GM18526 (cell line): ENCODE measurements around the gene ZNF716.

ENCODE experiments used
- POLR2A ChIP-seq: IDR thresholded peaks from 3 replicates; pipeline ENCODE4 v1.6.1; 2011; ENCODE audit not compliant: insufficient read length; ENCODE audit errors: extremely low read depth

Gene ZNF716

DNA sequence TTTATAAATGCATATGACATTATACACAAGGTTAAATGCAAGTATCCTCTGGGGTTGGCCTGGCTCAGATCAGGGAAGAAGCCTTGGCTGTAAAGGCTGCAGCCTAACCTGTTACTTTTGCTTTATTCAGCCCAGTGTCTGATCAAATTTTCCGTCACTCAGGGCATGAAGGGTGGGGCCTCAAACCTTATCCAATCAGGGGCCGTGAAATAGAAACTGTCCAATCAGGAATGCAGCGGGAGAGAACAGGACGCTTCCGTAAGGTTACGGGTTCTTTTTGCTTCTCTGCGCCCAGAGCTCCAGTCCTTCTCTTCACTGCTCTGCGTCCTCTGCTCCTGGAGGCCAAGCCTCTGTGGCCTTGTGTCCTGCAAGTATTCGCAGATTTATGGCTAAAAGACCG is at the start of gene ZNF716:
Gene ZNF716 (plus strand): TSS at position 274 of the 400 bp plus-strand sequence. CDS start 112 bp downstream, at position 386.
- no peak for TF ChIP-seq POLR2A

DNA sequence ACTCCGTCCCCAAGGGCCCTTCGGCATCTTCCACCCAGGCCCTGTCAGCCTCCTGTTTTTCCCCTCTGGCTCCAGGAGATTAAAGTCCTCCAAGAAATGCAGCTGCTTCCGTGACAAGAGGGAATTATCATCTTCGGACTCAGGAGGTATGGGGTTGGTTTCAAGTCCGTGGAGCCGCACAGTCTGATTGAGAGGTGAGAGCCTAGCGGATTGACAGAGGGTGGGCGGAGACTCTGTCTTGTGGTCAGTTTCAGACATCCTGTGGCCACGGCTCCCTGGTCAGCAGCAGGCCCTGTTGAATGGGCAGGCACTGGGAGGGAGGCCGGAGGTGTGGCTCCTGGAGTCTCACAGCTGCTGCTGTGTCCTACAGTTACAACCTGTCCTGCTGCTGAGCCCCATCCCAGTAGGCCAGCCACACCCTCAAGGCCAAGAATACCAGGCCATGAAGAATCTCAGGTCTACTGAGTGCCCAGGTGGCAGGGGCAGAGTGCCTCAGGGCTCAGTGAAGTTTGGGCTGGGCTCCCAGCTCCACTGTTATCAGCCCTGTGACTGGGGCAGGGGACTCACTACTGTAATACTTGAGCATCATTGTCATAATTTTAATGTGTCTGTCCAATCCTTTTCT is 49.3 kb upstream of the ZNF716 start:
- TF ChIP-seq POLR2A, result no peak

DNA sequence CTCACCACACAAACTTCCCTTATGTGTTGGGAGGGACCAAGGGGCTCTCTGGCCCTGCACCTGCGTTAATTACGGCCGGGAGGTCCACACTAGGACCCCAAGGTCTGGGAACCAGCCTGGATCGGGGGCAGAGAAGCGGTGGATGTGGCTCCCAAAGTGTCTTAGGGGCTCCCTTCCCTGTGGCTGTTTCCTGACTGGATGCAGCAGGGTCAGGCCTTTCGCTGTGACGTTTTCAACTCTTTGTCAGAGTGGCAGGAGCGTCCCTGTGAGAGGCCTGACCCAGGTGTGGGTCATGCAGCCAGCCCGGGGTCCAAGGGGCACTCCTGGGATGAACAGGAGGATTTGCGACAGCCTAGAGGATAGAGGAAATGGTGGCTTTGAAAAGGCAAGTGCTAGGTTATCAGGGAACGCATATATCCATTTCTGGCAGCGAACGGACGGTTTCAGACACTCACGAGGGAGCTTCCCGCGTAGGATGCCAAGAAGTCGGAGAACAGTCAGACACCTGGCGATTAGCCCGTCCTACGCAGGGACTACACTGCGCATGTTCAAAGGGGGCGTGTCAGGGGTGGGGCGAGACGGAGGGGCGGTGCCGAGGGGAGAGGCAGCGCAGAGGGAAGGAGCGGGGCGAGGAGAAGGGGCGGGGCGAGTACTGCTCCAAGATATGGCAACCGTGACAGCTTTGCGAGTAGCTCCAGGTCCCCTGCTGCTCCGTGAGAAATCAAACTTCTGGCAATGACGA is 46.2 kb upstream of the ZNF716 start:
- TF ChIP-seq POLR2A, result no peak

DNA sequence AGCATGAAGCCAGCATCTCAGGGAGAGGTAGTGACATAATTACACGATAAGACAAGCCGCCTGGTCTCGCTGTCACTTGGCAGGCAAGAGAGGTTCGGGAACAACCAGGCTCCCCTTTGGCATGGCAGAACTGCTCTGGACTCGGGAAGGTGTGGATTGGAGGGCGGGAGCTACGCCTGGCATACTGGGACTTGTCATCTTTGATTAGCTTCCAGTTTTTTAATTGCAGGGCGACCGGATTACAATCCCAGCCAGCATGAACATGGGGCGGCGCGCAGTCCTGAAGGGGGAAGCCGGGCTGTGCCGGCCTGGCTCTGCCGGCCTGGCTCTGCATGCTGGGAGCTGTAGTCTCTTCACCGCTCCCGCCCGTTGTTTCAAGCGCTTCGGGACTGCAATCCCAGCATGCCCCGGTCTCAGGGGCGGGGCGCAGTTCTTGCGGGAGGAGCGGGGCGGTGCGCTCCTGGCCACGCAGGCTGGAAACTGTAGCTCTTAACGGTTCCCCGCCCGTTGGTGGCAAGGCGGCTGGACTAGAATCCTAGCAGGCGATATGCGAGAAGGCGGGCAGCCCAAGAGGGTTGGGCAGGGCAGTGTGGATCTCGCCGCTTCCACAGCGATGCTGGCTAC is 45.5 kb upstream of the ZNF716 start:
- no peak for TF ChIP-seq POLR2A

DNA sequence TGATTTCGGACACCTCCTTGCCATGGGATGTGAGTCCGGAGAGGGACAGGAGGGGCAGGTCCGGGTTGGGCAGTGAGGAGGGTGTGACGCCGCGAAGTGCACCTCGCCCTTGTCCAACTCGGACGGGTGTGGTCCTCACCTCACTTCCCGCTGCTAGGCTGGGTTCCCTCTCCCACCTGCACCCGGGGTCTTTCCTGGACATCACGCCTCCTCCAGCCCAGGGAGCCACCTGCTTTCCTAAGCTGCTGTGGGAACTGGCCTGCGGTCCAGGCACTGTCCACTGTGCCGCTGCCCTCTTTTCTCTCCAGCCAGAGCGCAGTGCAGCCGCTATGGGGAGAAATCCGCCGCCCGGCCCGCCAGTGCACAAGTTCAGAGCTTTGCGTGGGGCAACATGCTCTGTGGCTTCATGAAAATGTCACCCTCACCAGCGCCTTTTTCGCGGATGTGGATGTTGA is 45.0 kb upstream of the ZNF716 start:
- TF ChIP-seq POLR2A, result no peak

DNA sequence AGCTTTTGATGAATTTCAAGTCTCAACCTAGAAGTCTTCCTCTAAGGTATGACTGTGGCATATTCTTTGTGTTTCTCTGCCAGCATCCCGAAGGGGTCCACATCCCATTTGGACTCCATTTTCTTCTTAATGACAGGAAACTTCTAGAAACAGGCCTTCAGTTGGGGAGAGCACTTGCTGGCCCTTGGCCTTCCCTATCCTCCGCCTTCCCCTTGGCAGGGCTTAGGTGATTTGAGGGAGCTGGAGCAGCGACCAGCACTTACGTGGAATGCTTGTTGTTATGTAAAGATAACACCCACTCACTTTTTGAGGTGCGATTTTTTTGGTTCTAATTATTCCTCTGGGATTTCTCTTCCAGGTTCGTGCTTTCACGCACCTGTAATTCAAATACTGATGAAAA is 42.9 kb upstream of the ZNF716 start:
- no peak for TF ChIP-seq POLR2A

- TF ChIP-seq POLR2A, result no peak
These were observed 37.8 kb upstream of the ZNF716 start for GRCh38 chr7:57412168-57412567.

GRCh38 chr7:57412618-57413017 is 37.4 kb upstream of the ZNF716 start:
- no peak for TF ChIP-seq POLR2A

DNA sequence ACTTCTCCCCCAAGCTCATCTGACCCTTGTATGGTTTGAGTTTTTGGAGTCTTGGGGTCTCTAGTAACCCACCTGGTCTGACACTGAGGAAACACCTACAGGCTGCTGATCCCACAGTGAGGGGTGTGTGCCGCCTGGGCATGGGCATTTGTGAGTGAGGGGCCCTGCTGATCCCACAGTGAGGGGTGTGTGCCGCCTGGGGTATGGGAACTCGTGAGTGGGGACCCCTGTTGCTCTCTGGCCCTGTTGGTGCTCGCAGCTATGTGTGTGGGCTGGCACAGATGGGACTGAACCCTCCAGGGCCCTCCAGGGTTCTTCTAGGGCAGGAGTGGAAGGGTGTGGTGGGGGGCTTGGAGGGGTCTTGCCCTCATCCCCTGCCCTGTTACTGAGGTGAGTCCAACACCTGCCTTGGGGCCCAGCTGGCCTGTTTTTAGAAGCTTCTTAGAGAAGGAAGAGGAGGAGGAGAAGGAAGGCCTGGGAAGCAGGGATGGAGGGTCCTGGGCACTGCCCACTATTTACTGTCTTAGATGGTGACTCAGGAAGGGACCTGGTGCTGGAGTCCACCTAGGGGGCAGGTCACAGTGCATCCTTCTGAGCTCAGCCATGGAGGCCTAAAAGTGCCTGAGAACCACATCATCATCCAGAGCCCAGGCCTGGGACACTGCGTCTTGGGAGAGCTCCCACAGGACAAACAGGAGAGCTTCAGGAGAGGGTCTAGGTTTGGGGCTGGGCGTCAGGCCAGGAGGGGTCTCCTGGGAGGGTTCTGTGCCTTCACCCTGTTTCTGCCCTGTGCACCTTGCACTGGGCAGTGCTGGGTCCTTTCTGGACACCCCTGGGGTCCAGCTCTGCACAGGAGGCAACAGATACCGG is 36.2 kb upstream of the ZNF716 start:
- TF ChIP-seq POLR2A, result no peak

DNA sequence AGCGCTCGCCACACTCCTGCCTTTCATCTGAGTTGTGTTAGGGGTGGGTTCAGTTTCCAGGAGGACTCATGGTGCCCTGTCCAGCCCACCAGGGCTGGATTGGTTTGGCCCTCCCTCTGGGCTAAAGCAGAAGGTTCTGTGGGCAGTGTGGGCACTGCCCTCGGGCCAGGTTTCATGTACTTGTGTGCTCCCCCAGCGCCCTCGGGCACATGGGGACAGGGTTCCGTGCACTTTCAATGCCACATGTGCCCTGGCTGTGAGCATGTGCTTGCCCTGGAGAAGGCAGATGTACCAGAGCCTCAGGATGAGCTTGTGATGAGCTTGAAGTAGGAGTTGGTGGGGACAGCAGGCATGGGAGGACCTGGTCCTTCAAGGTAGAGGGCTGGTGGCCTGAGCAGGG is 35.6 kb upstream of the ZNF716 start:
- TF ChIP-seq POLR2A, result no peak

- no peak for TF ChIP-seq POLR2A
These were observed 35.1 kb upstream of the ZNF716 start for GRCh38 chr7:57414852-57415251.

DNA sequence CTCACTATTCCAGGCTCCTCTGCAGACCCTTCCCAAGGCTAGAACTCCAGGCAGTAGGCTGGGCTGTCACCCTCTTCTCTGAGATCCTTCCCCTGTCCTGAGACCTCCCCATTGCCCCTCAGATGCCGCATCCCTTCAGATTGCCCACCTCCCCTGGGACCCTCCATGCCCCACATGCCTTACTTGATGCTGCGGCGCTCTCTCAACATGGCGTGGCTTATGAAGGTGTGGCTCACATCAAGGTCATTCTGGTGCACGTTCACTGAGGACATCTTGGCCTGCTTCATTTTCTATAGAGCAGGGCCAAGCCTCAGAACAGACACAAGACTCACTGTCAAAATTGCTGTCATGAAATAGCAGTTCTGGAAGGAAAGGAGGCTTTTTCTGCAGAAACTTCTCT is 34.7 kb upstream of the ZNF716 start:
- TF ChIP-seq POLR2A, result no peak

- TF ChIP-seq POLR2A, result no peak
These were observed 34.2 kb upstream of the ZNF716 start for GRCh38 chr7:57415730-57416129.

- no peak for TF ChIP-seq POLR2A
These were observed 33.2 kb upstream of the ZNF716 start for GRCh38 chr7:57416601-57417358.

DNA sequence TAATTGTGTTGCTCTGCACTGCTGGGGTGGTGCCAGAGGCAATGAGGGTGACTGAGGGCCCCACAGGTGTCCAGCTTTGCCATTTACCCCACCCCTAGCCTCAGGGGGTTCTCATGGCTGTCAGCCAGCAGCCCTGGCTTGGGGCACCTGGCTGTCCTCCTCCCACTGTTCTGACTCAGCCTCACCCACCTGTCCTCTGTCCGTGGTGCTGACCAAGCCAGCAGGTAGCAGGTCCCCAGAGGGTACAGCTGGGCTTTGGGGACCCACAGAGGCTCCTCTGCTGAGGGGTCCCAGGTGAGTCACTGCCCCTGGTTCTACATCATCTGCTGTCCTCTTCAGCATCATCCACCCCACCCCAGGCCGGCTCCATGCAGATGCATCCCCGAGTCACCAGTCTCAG is 32.2 kb upstream of the ZNF716 start:
- TF ChIP-seq POLR2A, result no peak

DNA sequence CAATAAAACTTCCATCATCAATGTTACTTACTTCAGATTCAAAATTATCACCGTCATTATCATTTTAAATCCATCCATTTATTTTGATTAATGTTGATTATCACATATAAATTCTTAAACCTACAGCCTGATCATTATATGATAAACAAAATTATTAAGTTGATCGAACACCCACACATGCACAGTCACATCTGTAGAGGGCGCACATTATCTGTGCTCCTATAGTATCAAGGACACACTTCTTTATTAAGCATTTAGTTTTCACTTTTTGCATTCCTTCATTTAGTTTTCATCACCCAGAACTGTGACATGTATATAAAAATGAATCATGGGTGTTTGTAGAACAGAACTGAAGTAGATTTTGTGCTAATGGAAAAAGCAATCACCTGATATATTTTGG is 26.2 kb upstream of the ZNF716 start:
- no peak for TF ChIP-seq POLR2A
